HepG2 (cell line): ENCODE data around the gene SLC25A10. TPM values are rescaled to one million over a fixed set of nuclear protein-coding genes. Genes with fewer than 3 reads are reported as not detected.

Experiments used
- AFF4 ChIP-seq: sonication (generic); formaldehyde crosslinking; IDR thresholded peaks from 2 replicates; pipeline ENCODE4 v1.4.0; 2020; ENCODE audit warnings: missing genetic modification reagents
- JUNB ChIP-seq: sonication (generic); formaldehyde crosslinking; IDR thresholded peaks from 2 replicates; pipeline ENCODE4 v1.8.0; 2022; ENCODE audit warnings: missing genetic modification reagents, mild to moderate bottlenecking, borderline replicate concordance
- NFE2L1 ChIP-seq: sonication (generic); formaldehyde crosslinking; IDR thresholded peaks from 2 replicates; pipeline ENCODE4 v1.4.0; 2020; ENCODE audit warnings: missing genetic modification reagents, mild to moderate bottlenecking, borderline replicate concordance
- PLSCR1 ChIP-seq: sonication (generic); formaldehyde crosslinking; IDR thresholded peaks from 2 replicates; pipeline ENCODE4 v1.5.0; 2020; ENCODE audit warnings: missing genetic modification reagents, mild to moderate bottlenecking, borderline replicate concordance
- WIZ ChIP-seq: sonication (generic); formaldehyde crosslinking; IDR thresholded peaks from 2 replicates; pipeline ENCODE4 v1.5.1; 2020; ENCODE audit warnings: mild to moderate bottlenecking, missing genetic modification reagents
- ZNF121 ChIP-seq: sonication (generic); formaldehyde crosslinking; IDR thresholded peaks from 2 replicates; pipeline ENCODE4 v1.5.0; 2020; ENCODE audit warnings: mild to moderate bottlenecking, missing genetic modification reagents
- ZNF234 ChIP-seq: sonication (generic); formaldehyde crosslinking; conservative IDR thresholded peaks from 2 replicates; pipeline ENCODE4 v1.5.1; 2020; ENCODE audit warnings: mild to moderate bottlenecking, missing genetic modification reagents
- ZNF691 ChIP-seq: sonication (generic); formaldehyde crosslinking; IDR thresholded peaks from 2 replicates; pipeline ENCODE4 v1.4.0; 2020; ENCODE audit warnings: missing genetic modification reagents, low read depth, mild to moderate bottlenecking, borderline replicate concordance
- polyA plus RNA-seq, 8 experiments: library from polyadenylated mRNA; depleted of rRNA in 3 of 8; stranded (reverse) in 7 of 8; unstranded in 1 of 8; fragments of >200 nt; fragmentation: Illumina TruSeq in 4 of 8; extraction: Trizol in 4 of 8; gene quantifications; 2 replicates each; pipeline versions ENCODE4 v1.2.1 to v1.2.3, GENCODE V29; 2011 to 2016; ENCODE audit warnings: low read depth in 4 of 8, missing spikeins in 1 of 8, mixed read lengths in 1 of 8; ENCODE audit not compliant: insufficient read depth in 1 of 8
- total RNA-seq, 5 experiments: library from RNA; depleted of rRNA; stranded (reverse); fragments of >200 nt; fragmentation: Illumina TruSeq; extraction: Trizol; gene quantifications; 2 replicates each; pipeline ENCODE4 v1.2.3, GENCODE V29; 2016; ENCODE audit warnings: low read depth in 1 of 5

SLC25A10 gene
- total and polyA plus RNA-seq, 2 of the 13 experiments (the other 11 are each of a cell fraction or from before 2014, with no cell fraction given): 46.5 to 140 TPM

GRCh38 chr17:81666092-81666341 lies 46.1 kb upstream of the SLC25A10 start (continued):
- TF ChIP-seq PLSCR1 (CRISPR knock-in tag) (0 out of 2 replicates have a peak, but pooled peaks have one; percentile 15), ZNF691 (peak; percentile 2; the same call in 1 of the 2 replicates), AFF4 (CRISPR knock-in tag) (0 out of 2 replicates have a peak, but pooled peaks have one; percentile 2), JUNB (CRISPR knock-in tag) (no peak), ZNF121 (0 out of 2 replicates have a peak, but pooled peaks have one; percentile 46), ZNF234 (no peak), NFE2L1 (CRISPR knock-in tag) (peak; percentile 24; the same call in 1 of the 2 replicates), WIZ (CRISPR knock-in tag) (peak; percentile 70; the same call in 1 of the 2 replicates)
